Effector memory CD4-positive, alpha-beta T cell (primary cell): ENCODE results near the gene RIPOR3.

Source experiments
- DNase-seq, 3 donors: peaks; one replicate each; pipeline ENCODE4 v3.0.0-alpha.2; 2020
- H3K27ac ChIP-seq: 2 replicates; pipeline ENCODE4 v1.7.0; 2013; ENCODE audit warnings: mild to moderate bottlenecking, low read length, moderate library complexity; ENCODE audit not compliant: insufficient read depth, poor library complexity, severe bottlenecking
- H3K27me3 ChIP-seq: replicated peaks from 2 replicates; pipeline ENCODE4 v1.7.0; 2013; ENCODE audit warnings: mild to moderate bottlenecking, low read length; ENCODE audit not compliant: insufficient read depth, control insufficient read depth, poor library complexity, severe bottlenecking
- H3K36me3 ChIP-seq: 2 replicates; pipeline ENCODE4 v1.7.0; 2013; ENCODE audit warnings: mild to moderate bottlenecking, low read length, moderate library complexity; ENCODE audit not compliant: control insufficient read depth, insufficient read depth
- H3K4me1 ChIP-seq: 2 replicates; pipeline ENCODE4 v1.7.0; 2013; ENCODE audit warnings: low read length, mild to moderate bottlenecking; ENCODE audit not compliant: control insufficient read depth, insufficient read depth, poor library complexity, severe bottlenecking
- H3K4me3 ChIP-seq: 2 replicates; pipeline ENCODE4 v1.7.0; 2013; ENCODE audit warnings: low read length, low read depth, mild to moderate bottlenecking; ENCODE audit not compliant: insufficient read depth, poor library complexity, severe bottlenecking
- H3K9me3 ChIP-seq: 2 replicates; pipeline ENCODE4 v1.7.0; 2013; ENCODE audit warnings: mild to moderate bottlenecking, low read length, moderate library complexity; ENCODE audit not compliant: control insufficient read depth

Gene RIPOR3

GRCh38 chr20:50634191-50634590 lies 57.2 kb downstream of the RIPOR3 start:
- no peak overlapping the region for H3K27ac ChIP-seq
- no peak for DNase-seq
- H3K4me1 ChIP-seq: no peaks in the 10 kb centered on the region
- H3K4me3 ChIP-seq: no peak overlapping the region
- no peaks in the 10 kb centered on the region for H3K36me3 ChIP-seq
- no peaks in the 10 kb centered on the region for H3K9me3 ChIP-seq
- H3K27me3 ChIP-seq: no peaks in the 10 kb centered on the region

DNA sequence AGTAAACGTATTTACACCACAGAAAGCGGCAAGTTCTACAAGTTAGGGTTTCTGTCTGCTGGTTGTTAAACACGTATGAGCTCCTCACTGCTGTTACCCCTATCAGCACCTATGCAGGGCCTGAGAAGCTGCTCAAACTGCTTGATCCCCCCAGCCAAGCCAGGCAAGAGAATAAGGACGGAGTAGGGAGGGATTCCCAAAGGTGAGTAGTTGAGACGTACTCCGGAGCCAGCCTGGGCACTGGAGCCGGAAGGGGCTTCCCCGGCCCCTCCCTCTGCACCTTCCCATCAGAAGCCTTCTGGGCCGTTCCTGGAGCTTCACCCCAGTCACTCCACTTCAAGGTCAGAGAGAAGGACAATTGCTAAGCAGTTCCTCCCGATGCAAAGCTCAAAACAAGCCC lies 58.0 kb downstream of the RIPOR3 start:
- DNase-seq: no peak
- Histone ChIP-seq H3K27me3 (no peaks in the 10 kb centered on the region), H3K9me3 (no peaks in the 10 kb centered on the region), H3K4me3 (no peak overlapping the region), H3K36me3 (no peaks in the 10 kb centered on the region), H3K27ac (no peak overlapping the region), H3K4me1 (no peaks in the 10 kb centered on the region)

GRCh38 chr20:50632701-50633100 lies 58.6 kb downstream of the RIPOR3 start:
- Histone ChIP-seq H3K9me3 (no peaks in the 10 kb centered on the region), H3K4me3 (no peak overlapping the region), H3K36me3 (no peaks in the 10 kb centered on the region), H3K27ac (no peak overlapping the region), H3K4me1 (no peaks in the 10 kb centered on the region), H3K27me3 (no peaks in the 10 kb centered on the region)
- DNase-seq: no peak

- no peaks in the 10 kb centered on the region for H3K9me3 ChIP-seq
- DNase-seq: no peak
- H3K27me3 ChIP-seq: no peaks in the 10 kb centered on the region
- no peaks in the 10 kb centered on the region for H3K36me3 ChIP-seq
- no peak overlapping the region for H3K27ac ChIP-seq
- H3K4me3 ChIP-seq: no peak overlapping the region
- H3K4me1 ChIP-seq: no peaks in the 10 kb centered on the region
Measured at GRCh38 chr20:50632236-50632635, 59.1 kb downstream of the RIPOR3 start.

GRCh38 chr20:50630578-50631263 lies 60.6 kb downstream of the RIPOR3 start:
- Histone ChIP-seq H3K4me1 (no peaks in the 10 kb centered on the region), H3K4me3 (no peak overlapping the region), H3K9me3 (no peaks in the 10 kb centered on the region), H3K27ac (no peak overlapping the region), H3K27me3 (no peaks in the 10 kb centered on the region), H3K36me3 (no peaks in the 10 kb centered on the region)
- no peak for DNase-seq

- Histone ChIP-seq H3K4me1 (no peaks in the 10 kb centered on the region), H3K9me3 (no peaks in the 10 kb centered on the region), H3K27ac (no peak overlapping the region), H3K27me3 (no peaks in the 10 kb centered on the region), H3K36me3 (no peaks in the 10 kb centered on the region), H3K4me3 (no peak overlapping the region)
- DNase-seq: no peak
Measured at GRCh38 chr20:50629670-50630045, 61.7 kb downstream of the RIPOR3 start.

DNA sequence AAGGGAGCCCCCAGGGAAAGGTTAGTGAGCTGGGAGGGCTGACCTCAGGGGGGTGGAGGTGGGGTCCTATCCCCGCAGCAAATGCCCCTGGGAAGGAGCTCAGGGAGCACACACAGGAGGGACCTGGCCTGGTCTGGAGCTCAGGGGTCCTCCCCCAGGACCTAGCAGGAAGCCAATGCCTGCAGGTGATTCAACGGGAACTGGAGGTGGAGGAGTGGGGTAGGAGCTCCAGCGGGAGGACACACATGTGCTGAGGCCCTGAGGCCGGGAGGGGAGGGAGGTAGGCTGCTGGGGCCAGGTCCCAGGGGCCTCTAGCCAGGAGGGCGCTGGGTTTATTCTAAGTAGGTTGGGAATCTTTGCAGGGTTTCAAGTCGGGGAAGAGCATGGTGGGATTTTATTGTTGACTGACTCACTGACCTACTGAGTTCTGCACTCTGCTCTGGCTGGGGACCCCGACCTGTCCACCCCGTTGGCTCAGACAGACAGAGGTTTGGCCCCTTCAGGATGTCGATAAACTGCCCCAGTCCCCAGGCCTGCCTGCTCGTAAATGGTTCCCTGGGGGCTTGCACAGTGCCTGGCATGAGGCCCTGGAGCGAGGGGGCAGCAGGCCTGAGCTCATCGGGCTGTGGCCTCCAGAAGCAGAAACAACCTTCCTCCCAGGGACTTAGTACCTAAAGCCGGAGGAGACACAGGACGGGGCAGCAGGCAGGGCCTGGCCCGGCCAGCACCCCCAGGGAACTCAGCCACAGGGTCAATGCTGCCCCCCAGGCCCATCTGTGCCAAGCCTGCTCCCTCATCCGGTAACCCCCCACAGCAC lies 62.3 kb downstream of the RIPOR3 start:
- no peak for DNase-seq
- H3K9me3 ChIP-seq: no peaks in the 10 kb centered on the region
- H3K36me3 ChIP-seq: no peaks in the 10 kb centered on the region
- H3K4me3 ChIP-seq: no peak overlapping the region
- no peak overlapping the region for H3K27ac ChIP-seq
- no peaks in the 10 kb centered on the region for H3K27me3 ChIP-seq
- no peaks in the 10 kb centered on the region for H3K4me1 ChIP-seq

- Histone ChIP-seq H3K4me3 (no peak overlapping the region), H3K9me3 (no peaks in the 10 kb centered on the region), H3K27ac (no peak overlapping the region), H3K4me1 (no peaks in the 10 kb centered on the region), H3K27me3 (no peaks in the 10 kb centered on the region), H3K36me3 (no peaks in the 10 kb centered on the region)
- no peak for DNase-seq
Measured at GRCh38 chr20:50628332-50628731, 63.0 kb downstream of the RIPOR3 start.

GRCh38 chr20:50627747-50628146 lies 63.6 kb downstream of the RIPOR3 start:
- H3K4me3 ChIP-seq: no peak overlapping the region
- H3K36me3 ChIP-seq: no peaks in the 10 kb centered on the region
- H3K27me3 ChIP-seq: no peaks in the 10 kb centered on the region
- H3K9me3 ChIP-seq: no peaks in the 10 kb centered on the region
- no peak for DNase-seq
- no peak overlapping the region for H3K27ac ChIP-seq
- H3K4me1 ChIP-seq: no peaks in the 10 kb centered on the region

DNA sequence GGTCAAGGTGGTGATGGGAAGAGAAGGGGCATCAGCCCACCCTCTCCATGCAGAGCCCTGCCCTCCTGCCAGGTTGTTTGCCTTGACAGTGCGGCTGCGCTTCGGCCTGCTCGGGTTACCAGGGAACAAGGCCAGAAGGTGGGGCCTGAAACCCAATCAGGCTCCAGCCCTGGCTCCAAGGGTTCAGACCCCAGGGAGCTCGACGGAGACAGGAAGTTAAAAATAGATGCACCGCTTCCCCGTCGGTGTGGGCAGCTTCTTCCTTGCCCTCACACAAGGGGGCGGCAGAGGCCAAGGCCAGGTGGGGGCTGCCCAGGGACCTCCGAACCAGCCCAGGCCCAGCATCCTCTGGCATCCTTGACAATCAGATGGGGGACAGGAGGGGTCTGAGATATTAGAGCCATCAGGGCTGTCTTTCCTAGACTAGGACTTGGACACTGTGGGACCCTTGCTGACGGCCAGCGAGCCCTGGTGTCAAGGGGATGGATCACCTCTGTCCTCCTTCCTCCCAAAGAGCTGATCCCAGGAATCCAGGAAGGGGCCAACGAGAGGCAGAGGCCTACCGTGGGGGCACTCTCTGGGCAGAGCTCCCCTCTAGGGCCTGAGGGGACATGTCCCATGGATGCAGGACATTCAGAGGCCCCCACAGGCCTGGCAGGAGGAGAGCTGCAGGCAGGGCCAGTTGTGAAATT lies 65.2 kb downstream of the RIPOR3 start:
- no peaks in the 10 kb centered on the region for H3K27me3 ChIP-seq
- H3K4me3 ChIP-seq: no peak overlapping the region
- no peaks in the 10 kb centered on the region for H3K4me1 ChIP-seq
- H3K36me3 ChIP-seq: no peaks in the 10 kb centered on the region
- no peak for DNase-seq
- no peaks in the 10 kb centered on the region for H3K9me3 ChIP-seq
- no peak overlapping the region for H3K27ac ChIP-seq
